HuH-7 (cell line): ENCODE results near the gene OR6B2.

ENCODE experiments used
- DNase-seq: peaks from one replicate; pipeline ENCODE4 v3.0.0; 2011; ENCODE audit warnings: low spot score

The OR6B2 gene

DNA sequence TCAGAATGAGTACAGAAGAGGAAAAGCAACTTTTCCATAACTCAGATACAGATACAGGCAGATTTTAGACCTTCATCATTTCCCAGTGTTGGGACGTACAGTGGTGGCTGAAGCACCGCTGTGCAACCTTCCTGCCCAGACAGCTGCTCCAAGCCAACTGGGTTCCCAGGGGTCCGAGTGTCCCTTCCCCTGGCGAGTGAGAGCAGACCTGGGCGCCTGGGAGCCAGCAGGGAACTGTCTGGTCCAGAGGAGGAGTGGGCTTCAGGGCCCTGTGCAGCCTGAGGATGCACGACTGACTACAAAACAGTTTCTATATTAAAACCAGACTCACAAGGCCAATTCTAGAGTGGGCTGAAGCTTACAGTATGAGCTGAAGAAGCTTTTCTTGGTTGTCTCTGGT is 11.1 kb upstream of the OR6B2 start:
- DNase-seq = no peak

DNA sequence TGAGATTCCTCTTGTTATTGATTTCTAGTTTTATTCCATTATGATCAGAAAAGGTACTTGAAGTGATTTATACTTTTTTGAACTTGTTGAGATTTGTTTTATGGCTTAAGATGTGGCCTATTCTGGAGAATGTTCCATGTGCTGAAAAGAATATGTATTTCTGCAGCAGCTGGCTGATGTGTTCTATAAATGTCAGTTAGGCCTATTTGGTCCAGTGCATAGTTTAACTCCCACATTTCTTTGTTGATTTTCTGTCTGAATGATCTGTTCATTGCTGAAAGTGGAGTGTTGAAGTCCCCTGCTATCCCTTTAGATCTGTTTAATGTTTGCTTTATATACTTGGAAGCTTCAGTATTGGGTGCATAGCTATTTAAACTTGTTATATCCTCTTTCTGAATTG is 7.1 kb upstream of the OR6B2 start:
- no peak for DNase-seq

DNA sequence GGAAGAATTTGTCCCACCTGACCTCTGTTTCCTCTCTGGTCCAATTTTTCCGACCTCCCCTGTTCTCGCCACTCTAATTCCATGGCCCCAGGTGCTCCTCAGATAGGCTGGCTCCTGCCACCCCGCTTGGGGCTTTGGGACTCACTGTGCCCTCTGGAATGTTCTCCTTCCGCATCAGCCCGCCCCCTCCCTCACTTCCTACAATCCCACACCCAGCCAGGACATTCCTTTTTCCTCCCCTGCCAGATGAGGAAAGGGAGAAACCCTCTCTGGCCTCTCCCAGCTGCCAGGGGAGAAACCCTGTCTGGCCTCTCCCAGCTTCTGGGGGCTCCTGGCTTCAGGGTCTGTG is 3.1 kb upstream of the OR6B2 start:
- DNase-seq = no peak

DNA sequence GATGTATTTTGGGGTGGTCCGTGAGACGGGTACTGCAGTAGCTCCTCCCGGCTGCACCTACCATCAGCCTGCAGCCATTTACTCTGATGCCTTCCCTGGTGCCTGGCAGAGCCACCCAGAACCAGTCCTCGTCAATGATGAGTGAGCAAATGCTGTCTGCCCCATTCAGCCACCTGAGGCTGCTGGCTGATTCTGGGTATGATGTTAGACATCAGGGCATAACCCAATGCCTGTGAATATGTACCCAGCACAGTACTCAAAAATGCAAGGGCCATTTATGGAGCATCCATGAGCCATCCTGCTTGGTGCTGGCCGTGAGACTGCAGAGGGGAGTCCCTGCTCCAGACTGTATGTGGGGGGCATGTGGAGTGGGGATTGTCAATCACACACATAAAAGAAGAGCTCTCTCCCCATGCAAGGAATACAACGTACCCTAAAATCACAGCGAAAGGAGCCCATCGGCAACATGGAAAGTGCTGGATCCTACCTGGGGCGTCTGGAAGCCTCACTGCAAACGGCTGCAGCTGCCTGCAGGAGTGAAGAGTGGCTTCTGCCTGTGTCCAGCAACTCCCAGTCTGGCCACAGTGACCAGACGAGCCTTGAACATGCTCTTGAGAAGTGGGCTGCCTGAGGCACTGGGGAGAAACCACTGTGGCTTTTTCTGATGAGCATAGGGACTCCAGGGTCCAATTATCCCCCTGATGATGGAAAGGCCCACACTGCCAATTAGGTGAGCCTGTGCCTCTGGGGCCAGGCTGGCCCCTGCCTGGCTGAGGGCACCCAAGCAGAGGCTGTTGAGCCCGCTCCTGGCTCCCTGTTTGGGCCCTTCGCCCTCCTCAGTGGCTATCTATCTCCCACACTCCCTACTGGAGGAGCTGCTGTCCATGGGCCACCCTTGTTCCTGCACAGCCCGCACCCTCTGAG is 2.4 kb upstream of the OR6B2 start:
- DNase-seq = no peak

DNA sequence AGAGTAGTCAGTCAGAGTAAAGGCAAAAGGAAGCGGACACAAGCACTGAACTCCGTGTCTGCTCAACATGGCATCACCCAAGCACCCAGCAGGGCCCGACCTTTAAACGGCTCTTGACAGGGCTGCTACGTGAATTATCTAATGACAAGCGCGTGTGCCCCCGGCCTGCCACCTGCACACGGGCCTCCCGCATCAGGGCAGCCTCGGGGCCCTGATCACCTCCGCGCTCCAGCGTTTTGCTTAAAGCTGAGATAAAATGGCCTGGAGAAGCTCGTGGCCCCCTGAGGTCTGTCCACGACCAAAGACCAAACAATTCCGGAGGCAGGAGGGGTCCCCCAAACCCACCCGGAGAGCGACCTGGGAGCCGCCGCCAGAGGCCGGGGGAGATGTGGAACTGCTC is 5.5 kb downstream of the OR6B2 start:
- peak; percentile 16 for DNase-seq

DNA sequence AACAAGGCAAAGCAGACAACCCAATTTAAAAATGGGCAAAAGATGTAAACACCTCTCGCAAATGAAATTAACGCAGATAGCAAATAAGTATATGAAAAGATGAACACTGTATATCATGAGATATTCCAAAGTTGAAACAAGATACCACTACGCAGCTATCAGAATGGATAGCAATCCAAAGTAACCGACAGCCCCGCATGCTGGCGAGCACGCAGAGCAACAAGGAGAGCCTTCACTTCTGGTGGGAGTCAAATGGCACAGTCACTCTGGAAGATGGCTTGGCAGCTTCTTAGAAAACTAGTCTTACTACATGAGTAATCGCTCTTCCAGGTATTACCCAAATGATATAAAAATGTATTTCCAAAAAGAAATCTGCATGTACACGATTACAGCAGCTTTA is 6.4 kb downstream of the OR6B2 start:
- no peak for DNase-seq

DNA sequence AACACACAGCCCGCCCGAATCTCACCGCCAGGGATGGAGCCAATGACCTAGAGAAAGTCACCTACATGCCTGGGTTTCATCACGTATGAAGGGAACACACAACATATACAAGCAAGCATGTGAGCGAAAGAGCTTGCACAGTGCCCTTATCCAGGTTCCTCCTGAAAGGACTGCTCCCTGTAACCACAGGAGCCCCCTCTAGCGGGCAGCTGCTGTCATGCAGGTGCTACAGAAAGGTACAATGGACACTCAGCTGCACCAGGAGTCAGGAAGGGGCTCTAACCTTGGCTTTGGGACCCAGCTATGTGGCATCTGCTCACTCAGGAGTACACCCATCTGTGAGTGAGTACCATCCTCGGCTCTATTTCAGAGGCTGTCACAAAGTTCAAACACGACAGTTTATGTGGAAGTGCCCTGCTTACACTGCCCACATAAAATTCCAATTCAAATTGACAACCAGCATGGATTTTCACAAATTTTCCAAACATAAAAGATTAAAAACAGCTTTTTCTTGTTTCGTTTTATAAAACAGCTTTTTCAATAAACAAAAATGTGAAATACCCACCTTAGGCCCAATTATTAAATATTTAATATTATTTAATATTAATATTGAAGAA is 8.6 kb downstream of the OR6B2 start:
- DNase-seq = peak; percentile 87

DNA sequence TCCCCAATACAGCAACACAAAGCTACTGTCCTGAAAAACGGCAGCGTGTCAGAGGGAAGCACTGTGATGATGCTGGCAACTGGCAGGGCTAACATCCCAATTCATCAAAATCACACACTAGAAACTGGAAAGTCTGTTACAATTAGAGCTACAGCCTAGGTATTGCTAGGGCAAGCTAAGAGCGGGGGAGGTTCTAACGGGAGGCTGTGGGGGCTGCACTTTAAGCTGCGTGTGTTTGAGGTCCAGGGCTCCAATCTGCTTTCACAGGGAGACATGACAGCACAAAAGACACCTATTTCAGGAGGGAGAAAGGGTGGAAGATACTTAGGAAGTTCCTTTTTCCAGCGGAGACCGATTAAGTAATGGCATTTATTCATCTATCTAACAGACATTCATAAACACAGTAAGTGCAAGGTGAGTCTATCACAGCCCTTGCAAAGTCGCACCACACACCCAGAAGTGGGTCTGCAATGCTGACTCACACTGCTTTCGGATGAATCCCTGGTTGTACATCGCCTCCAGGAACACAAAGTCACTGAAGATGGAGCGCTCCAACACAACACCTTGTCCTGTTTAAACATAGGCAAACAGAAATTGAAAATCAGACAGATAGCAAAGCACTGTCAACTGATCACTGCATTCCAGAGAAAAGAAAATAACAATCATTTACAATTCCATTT is 12.0 kb downstream of the OR6B2 start:
- no peak for DNase-seq

DNA sequence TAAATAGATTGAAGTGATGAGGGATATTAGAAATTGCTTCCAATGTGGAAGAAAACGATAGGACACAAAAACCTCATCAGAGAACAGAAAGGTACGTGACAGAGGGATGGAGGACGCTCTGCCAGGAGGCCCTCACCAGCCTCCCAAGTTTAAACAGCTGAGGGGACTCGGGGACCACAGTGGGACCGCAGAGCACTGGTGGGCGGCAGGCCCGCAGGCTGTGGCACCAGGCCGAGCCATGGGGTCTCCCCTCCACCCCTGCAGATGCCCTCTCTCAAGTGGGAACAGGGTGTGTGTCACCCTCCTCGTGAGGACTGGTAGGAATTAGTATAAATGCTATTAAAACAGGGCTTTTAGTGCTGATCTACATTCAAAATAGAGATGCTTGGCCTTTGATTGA is 15.9 kb downstream of the OR6B2 start:
- no peak for DNase-seq

DNA sequence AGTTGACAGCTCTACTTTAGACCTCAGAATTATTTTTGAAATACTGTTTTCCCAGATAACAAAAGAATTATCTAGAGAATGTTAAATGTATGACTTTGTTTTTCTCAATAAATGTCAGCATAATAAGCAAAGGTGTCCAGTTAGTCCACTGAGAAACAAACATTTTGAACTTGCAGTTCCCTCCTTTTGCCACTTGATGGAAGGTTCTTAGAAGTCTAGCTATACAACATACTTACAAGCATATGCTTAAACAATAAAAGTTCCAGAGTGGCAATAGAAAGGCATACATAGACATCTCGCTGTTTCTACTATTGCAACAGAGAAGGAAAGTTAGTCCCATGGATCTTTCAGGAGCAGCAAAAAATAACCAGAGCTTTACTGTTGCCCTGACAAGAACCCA is 16.9 kb downstream of the OR6B2 start:
- DNase-seq = no peak

DNA sequence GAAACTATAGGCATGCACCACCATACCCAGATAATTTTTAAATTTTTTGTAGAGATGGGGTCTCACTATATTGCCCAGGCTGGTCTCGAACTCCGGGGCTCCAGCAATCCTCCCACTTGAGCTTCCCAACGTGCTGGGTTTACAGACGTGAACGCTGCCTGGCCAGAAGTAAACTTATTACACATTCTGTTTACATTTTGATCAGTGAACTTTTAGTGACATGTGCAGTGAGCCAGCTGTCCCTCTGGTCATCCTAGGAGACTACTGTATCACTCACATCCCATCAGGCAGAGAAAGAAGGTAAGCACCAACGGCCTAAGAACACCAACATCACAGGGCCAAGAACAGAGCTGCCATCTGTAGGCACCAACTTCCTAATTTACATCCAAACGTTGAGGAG is 27.2 kb downstream of the OR6B2 start:
- no peak for DNase-seq

DNA sequence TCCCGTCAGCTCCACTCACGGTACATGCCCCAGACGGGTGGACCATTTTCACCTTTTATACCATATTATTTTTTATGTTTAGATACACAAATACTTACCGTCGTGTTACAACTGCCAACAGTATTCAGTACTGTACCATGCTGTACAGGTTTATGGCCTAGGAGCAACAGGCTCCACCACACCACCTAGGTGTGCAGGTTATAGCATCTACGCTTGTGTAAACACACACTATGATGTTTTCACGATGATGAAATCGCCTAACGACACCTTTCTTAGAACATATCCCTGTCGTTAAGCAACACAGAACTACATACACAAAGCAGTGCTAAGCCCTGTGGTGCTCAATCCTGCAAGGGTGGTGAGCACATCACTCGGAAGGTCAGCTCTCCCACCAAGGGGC is 29.6 kb downstream of the OR6B2 start:
- no peak for DNase-seq

DNA sequence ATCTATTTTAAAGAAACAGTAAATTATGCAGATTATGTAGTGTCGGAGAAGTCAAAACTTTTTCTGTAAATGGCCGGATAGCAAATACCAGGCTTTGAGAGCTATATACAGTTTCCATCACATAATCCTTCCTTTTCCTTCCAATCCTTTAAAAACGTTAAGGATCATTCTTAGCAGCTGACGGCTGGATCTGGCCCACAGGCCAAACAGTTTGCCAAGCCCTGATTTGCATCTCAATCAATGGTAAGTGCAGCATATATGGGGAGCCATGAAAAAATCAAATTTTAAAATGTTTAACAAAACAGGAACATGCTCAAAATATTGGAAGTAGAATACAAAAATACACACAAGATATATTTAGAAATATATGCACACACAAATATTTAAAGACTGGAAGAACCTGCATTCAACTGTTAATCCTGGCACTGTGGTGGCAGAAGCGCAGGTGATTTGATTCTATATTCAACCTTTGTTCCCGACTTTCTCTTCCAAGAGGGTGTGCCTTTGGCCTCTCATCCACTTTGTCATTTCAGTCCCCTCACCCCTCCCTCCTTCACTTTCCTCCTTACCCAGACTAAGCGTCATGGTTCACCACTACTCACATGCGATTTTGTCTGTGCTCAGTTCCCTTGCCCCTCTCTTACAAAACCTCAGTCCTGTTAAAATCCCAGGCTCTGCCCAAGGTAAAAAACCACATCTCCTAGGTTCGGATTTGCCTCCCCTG is 32.4 kb downstream of the OR6B2 start:
- DNase-seq = no peak

DNA sequence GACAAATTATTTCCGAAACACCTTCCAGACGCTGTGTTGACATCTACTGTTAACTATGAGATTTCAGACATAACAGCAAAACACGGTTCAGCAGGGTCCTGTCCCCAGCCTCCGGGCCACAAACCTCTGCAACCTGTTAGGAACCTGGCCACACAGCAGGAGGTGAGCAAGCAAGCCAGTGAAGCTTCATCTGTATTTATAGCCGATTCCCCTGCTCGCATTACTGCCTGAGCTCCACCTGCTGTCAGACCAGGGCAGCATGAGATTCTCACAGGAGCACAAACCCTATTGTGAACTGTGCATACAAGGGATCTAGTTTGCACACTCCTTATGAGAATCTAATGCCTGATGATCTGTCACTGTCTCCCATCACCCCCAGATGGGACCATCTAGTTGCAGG is 36.1 kb downstream of the OR6B2 start:
- no peak for DNase-seq

DNA sequence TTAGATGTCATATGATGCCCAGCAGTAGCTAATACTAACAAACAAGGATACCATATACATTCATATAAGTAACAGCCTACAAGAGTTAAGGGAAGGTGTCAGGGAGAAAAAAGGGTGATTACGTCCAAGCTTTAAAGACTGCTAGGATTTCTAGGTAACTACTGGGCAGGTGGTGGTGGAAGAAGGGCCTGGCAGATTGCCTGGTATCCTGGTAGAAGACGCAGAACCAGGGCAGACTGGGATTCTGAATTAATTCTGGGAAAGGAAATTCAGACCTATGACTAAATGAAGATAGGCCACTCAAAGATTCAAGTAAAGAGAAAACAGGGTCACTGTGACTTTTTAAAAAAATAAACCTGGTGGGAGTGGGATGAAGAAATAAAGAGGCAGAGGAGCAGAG is 36.9 kb downstream of the OR6B2 start:
- no peak for DNase-seq

DNA sequence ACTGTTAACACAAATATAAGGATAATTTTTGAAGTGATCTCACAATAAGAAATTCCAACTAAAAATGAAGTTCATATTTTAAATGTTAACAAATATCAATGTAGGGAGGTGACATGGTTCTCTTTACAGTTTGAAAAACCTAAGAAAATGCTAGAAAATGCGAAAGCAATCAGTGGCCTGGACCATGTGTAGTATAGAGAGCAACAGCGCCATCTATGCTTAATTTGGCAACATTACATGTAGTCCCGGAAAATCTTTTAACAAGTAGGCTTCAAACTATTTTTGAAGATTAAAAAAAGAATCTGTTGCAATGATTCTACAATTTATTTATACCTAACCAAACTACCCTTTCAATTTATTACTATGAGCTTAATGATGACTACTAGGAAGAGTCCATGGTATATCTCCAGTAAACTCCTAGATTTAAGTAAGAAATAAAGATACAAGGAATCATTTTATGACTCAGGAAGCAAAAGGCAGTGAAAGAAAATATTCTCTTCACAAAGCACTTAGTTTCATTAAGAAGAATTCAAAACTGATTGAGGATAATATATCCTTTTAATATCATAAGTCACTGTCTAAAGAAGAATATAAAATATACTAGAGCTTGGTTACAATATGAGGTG is 38.4 kb downstream of the OR6B2 start:
- DNase-seq = peak; percentile 50

DNA sequence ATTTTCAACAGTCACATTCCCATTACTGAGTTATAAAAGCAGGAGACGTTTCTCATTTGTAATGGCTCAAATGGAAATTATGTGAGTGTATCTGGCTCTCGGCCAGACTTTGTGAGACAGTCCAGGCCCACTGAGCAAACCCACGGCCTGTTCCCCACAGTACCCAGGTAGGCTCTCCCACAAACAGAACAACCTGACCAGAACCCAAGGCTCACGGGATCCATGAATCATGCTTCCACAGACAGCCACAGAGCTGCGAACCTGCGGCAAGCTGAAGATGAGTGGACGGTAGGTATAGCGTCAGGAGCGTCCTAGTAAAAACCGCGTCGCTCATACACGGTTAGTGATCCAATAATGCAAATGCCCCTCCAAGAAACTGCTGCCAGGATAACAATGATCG is 39.3 kb downstream of the OR6B2 start:
- DNase-seq = no peak

DNA sequence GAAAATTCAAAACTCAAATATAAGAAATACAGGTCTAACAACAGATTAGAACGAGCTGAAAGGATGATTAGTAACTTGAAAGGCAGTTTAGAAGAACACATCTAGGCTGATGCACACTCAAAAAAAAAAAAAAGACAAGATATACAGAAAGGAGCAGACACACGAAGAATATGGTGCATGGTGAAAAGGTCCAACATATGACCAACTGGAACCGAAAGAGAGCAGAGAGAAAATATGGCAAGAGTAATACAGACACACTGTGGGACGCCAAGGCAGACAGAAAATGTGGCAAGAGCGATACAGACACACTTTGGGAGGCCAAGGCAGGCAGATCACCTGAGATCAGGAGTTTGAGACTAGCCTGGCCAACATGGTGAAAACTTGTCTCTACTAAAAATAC is 44.9 kb downstream of the OR6B2 start:
- DNase-seq = no peak

DNA sequence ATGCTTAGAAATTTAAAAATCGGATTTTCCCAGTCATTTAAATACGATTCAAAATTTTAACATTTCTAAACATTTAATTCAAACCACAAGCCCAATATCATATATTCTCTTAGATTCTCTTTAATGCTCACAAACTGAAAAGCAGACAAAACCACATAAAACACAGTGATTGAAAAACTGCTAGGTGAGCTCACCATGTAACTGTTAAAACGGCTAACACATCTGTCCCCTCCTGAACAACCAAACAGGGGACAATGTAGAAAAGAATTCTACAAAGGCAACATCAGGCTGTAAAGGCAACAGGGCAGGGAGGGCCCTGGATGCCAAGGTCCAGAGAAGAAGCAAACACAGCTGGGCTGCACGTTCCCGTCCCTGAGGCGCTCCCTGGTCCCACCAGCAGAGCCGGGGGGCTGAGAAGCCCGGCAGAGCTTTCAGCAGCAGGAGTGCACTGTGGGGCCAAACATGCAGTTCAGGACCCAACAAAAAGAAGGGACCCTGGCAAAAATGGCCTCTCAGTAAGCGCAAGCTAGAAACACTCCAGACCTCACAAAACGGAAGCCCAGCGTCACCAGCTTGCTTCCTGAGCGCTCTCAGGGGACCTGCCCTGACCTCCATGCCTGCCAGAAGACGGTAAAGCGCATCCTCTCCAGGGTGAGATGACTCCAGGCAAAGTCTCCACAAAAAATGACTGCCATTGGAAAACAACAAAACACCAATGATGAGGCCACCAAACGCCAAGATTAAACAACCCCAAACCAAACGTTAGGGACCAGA is 45.6 kb downstream of the OR6B2 start:
- no peak for DNase-seq

DNA sequence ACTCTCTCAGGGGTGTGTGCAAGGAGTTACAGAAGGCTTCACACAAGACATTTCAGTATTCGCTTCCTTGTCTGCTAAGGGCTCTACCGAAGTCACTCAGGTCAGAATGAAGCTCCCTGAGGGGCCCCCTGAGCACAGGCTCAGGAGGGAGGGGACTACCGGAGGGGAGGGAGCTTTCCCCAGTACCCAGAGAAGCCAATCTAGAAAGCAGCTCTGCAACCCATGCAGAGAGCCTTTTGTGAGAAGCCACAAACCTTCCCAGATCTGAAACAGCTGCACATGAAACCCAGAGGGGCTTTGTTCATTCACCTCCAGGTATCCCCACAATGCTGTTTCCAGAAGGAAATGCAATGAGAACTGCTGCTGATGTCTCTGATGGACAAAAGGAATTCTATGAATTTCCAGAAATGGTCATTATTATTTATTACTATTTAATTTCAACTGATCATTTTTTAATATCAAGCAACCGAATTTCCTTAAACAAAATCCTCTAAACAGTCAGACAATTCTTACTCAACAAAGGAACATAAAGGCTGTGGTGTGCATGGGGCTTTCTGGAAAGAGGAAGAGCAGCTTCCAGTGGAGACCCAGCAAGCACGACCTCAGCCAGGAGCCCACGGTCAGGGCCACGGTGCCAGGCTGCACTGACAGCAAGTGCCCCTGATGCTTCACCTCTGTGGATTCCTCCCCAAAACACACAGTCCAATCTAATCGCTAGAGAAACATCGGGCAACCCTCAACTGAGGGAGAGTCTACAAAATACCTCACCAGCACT is 47.0 kb downstream of the OR6B2 start:
- DNase-seq = no peak
